Subcutaneous abdominal adipose tissue (tissue), 5 donors: ENCODE data around the gene ST6GALNAC3.

Source experiments
- H3K27ac ChIP-seq: one replicate; pipeline ENCODE4 v1.7.0; 2013; ENCODE audit warnings: low read depth, mild to moderate bottlenecking, inconsistent platforms, low read length, moderate library complexity
- H3K27me3 ChIP-seq, 5 donors: one replicate each; pipeline ENCODE4 v1.7.0; 2013; ENCODE audit warnings: low read length in 5 of 5, inconsistent platforms in 1 of 5; ENCODE audit not compliant: control insufficient read depth in 5 of 5, insufficient read depth in 4 of 5
- H3K36me3 ChIP-seq, 5 donors: one replicate each; pipeline ENCODE4 v1.7.0; 2013; ENCODE audit warnings: low read length in 5 of 5; ENCODE audit not compliant: control insufficient read depth in 5 of 5, insufficient read depth in 5 of 5
- H3K4me1 ChIP-seq, 5 donors: one replicate each; pipeline ENCODE4 v1.7.0; 2013; ENCODE audit warnings: low read length in 5 of 5, mild to moderate bottlenecking in 3 of 5, moderate library complexity in 1 of 5; ENCODE audit not compliant: control insufficient read depth in 5 of 5, insufficient read depth in 5 of 5
- H3K4me3 ChIP-seq, 5 donors: one replicate each; pipeline ENCODE4 v1.7.0; 2013; ENCODE audit warnings: low read length in 5 of 5, low read depth in 1 of 5
- H3K9ac ChIP-seq, 5 donors: one replicate each; pipeline ENCODE4 v1.7.0; 2013; ENCODE audit warnings: low read length in 5 of 5, mild to moderate bottlenecking in 4 of 5, moderate library complexity in 3 of 5
- H3K9me3 ChIP-seq, 5 donors: one replicate each; pipeline ENCODE4 v1.7.0; 2013; ENCODE audit warnings: low read length in 5 of 5; ENCODE audit not compliant: control insufficient read depth in 5 of 5
- donor health status: healthy.
- donor health status: healthy.
- donor health status: healthy.
- donor health status: healthy.
- donor health status: healthy.

Gene ST6GALNAC3

GRCh38 chr1:76481672-76482071 lies 407.1 kb downstream of the ST6GALNAC3 start:
- H3K4me3 ChIP-seq = no peak overlapping the region
- no peaks in the 10 kb centered on the region for H3K27me3 ChIP-seq
- no peaks in the 10 kb centered on the region for H3K36me3 ChIP-seq
- no peaks in the 10 kb centered on the region for H3K4me1 ChIP-seq
- H3K9ac ChIP-seq = no peak overlapping the region
- no peaks in the 10 kb centered on the region for H3K9me3 ChIP-seq
- H3K27ac ChIP-seq = no peak overlapping the region

GRCh38 chr1:76482272-76482671 lies 407.7 kb downstream of the ST6GALNAC3 start:
- no peak overlapping the region for H3K27ac ChIP-seq
- H3K9ac ChIP-seq = no peak overlapping the region
- no peak overlapping the region for H3K4me3 ChIP-seq
- H3K36me3 ChIP-seq = no peaks in the 10 kb centered on the region
- H3K9me3 ChIP-seq = no peaks in the 10 kb centered on the region
- H3K4me1 ChIP-seq = no peaks in the 10 kb centered on the region
- H3K27me3 ChIP-seq = no peaks in the 10 kb centered on the region

- Histone ChIP-seq H3K4me1 (peaks cover 0 to 4% (median 0%) of the 10 kb centered on the region in 5 donors), H3K4me3 (no peak overlapping the region), H3K9me3 (no peaks in the 10 kb centered on the region), H3K9ac (no peak overlapping the region), H3K36me3 (no peaks in the 10 kb centered on the region), H3K27ac (no peak overlapping the region), H3K27me3 (no peaks in the 10 kb centered on the region)
These were observed 417.2 kb downstream of the ST6GALNAC3 start for GRCh38 chr1:76491737-76492136.

- Histone ChIP-seq H3K27me3 (no peaks in the 10 kb centered on the region), H3K9ac (no peak overlapping the region), H3K9me3 (no peaks in the 10 kb centered on the region), H3K36me3 (no peaks in the 10 kb centered on the region), H3K4me3 (no peak overlapping the region), H3K4me1 (peaks cover 0 to 7% (median 0%) of the 10 kb centered on the region in 5 donors), H3K27ac (no peak overlapping the region)
These were observed 418.3 kb downstream of the ST6GALNAC3 start for GRCh38 chr1:76492752-76493430.

GRCh38 chr1:76494807-76495206 lies 420.3 kb downstream of the ST6GALNAC3 start:
- H3K27me3 ChIP-seq = no peaks in the 10 kb centered on the region
- peaks cover 0 to 7% (median 0%) of the 10 kb centered on the region in 5 donors for H3K4me1 ChIP-seq
- H3K9ac ChIP-seq = no peak overlapping the region
- no peak overlapping the region for H3K4me3 ChIP-seq
- H3K27ac ChIP-seq = no peak overlapping the region
- H3K9me3 ChIP-seq = no peaks in the 10 kb centered on the region
- no peaks in the 10 kb centered on the region for H3K36me3 ChIP-seq

- H3K4me1 ChIP-seq = peaks cover 0 to 7% (median 4%) of the 10 kb centered on the region in 5 donors
These were observed 422.3 kb downstream of the ST6GALNAC3 start for GRCh38 chr1:76496871-76497270.

GRCh38 chr1:76500116-76500515 lies 425.6 kb downstream of the ST6GALNAC3 start:
- Histone ChIP-seq H3K9ac (no peak overlapping the region), H3K27ac (no peak overlapping the region), H3K9me3 (no peaks in the 10 kb centered on the region), H3K27me3 (no peaks in the 10 kb centered on the region), H3K4me3 (no peak overlapping the region), H3K4me1 (peaks cover 0 to 7% (median 4%) of the 10 kb centered on the region in 5 donors), H3K36me3 (no peaks in the 10 kb centered on the region)

More at GRCh38 chr1:76496871-76497270, 422.3 kb downstream of the ST6GALNAC3 start:
- Histone ChIP-seq H3K27ac (no peak overlapping the region), H3K9me3 (no peaks in the 10 kb centered on the region), H3K36me3 (no peaks in the 10 kb centered on the region), H3K9ac (no peak overlapping the region), H3K27me3 (no peaks in the 10 kb centered on the region), H3K4me3 (no peak overlapping the region)

GRCh38 chr1:76501136-76501535 lies 426.6 kb downstream of the ST6GALNAC3 start:
- no peaks in the 10 kb centered on the region for H3K36me3 ChIP-seq
- peaks cover 0 to 7% (median 4%) of the 10 kb centered on the region in 5 donors for H3K4me1 ChIP-seq
- no peaks in the 10 kb centered on the region for H3K9me3 ChIP-seq
- H3K27me3 ChIP-seq = no peaks in the 10 kb centered on the region
- H3K4me3 ChIP-seq = no peak overlapping the region
- no peak overlapping the region for H3K9ac ChIP-seq
- no peak overlapping the region for H3K27ac ChIP-seq

- H3K9me3 ChIP-seq = no peaks in the 10 kb centered on the region
These were observed 427.2 kb downstream of the ST6GALNAC3 start for GRCh38 chr1:76501586-76502219.

GRCh38 chr1:76503100-76503499 lies 428.6 kb downstream of the ST6GALNAC3 start:
- Histone ChIP-seq H3K4me3 (no peak overlapping the region), H3K4me1 (peaks cover 0 to 7% (median 0%) of the 10 kb centered on the region in 5 donors), H3K27ac (no peak overlapping the region), H3K9ac (no peak overlapping the region), H3K36me3 (no peaks in the 10 kb centered on the region), H3K9me3 (no peaks in the 10 kb centered on the region), H3K27me3 (no peaks in the 10 kb centered on the region)

More at GRCh38 chr1:76501586-76502219, 427.2 kb downstream of the ST6GALNAC3 start:
- H3K4me1 ChIP-seq = peaks cover 0 to 7% (median 4%) of the 10 kb centered on the region in 5 donors
- H3K36me3 ChIP-seq = no peaks in the 10 kb centered on the region
- H3K27me3 ChIP-seq = no peaks in the 10 kb centered on the region
- no peak overlapping the region for H3K27ac ChIP-seq
- H3K4me3 ChIP-seq = no peak overlapping the region
- H3K9ac ChIP-seq = no peak overlapping the region
